HL-60 (cell line): Measurements from ENCODE around the gene ZBTB34.

Experiments used
- DNase-seq, 2 experiments: peaks; one replicate each; pipeline ENCODE4 v3.0.0-alpha.2; 2010 to 2020; ENCODE audit warnings: low read depth in 1 of 2, low spot score in 1 of 2
- H3K27ac ChIP-seq: fragments of 250-450 bp; sonication (Bioruptor Pico); replicated peaks from 2 replicates; pipeline ENCODE4 v1.5.1; 2020; ENCODE audit warnings: mild to moderate bottlenecking, moderate library complexity
- H3K27me3 ChIP-seq: fragments of 250-450 bp; sonication (Bioruptor Pico); 2 replicates; pipeline ENCODE4 v1.5.1; 2021; ENCODE audit warnings: mild to moderate bottlenecking, moderate library complexity; ENCODE audit not compliant: insufficient read depth, poor library complexity, severe bottlenecking
- H3K4me3 ChIP-seq: replicated peaks from 2 replicates; pipeline ENCODE4 v1.5.1; 2011; ENCODE audit warnings: mild to moderate bottlenecking, control low read depth, low read length; ENCODE audit not compliant: insufficient read depth
- CTCF ChIP-seq: IDR thresholded peaks from one replicate; pipeline ENCODE4 v1.5.1; 2011; ENCODE audit warnings: low read length, control low read depth, inconsistent platforms; ENCODE audit not compliant: insufficient read depth
- GABPA ChIP-seq: IDR thresholded peaks from 2 replicates; pipeline ENCODE4 v1.6.1; 2012; ENCODE audit warnings: low read depth
- POLR2AphosphoS5 ChIP-seq: IDR thresholded peaks from 2 replicates; pipeline ENCODE4 v1.6.1; 2012; ENCODE audit warnings: low read depth
- REST ChIP-seq: IDR thresholded peaks from 2 replicates; pipeline ENCODE4 v1.6.1; 2012; ENCODE audit warnings: low read depth; ENCODE audit not compliant: insufficient replicate concordance
- SPI1 ChIP-seq: IDR thresholded peaks from 2 replicates; pipeline ENCODE4 v1.6.1; 2012; ENCODE audit warnings: low read depth, mild to moderate bottlenecking, borderline replicate concordance

Gene ZBTB34

GRCh38 chr9:126833020-126833419 lies 27.4 kb upstream of the ZBTB34 start:
- DNase-seq, result no peak
- TF ChIP-seq CTCF (no peak), REST (no peak), SPI1 (no peak), POLR2AphosphoS5 (no peak), GABPA (no peak)
- Histone ChIP-seq H3K27ac (no peak overlapping the region), H3K4me3 (no peak overlapping the region), H3K27me3 (no peaks in the 10 kb centered on the region)

GRCh38 chr9:126833710-126834345 lies 26.6 kb upstream of the ZBTB34 start:
- Histone ChIP-seq H3K27me3 (no peaks in the 10 kb centered on the region), H3K4me3 (no peak overlapping the region), H3K27ac (no peak overlapping the region)
- no peak for DNase-seq
- TF ChIP-seq GABPA, result no peak

GRCh38 chr9:126834672-126835071 lies 25.8 kb upstream of the ZBTB34 start:
- no peak for TF ChIP-seq SPI1
- no peak for TF ChIP-seq POLR2AphosphoS5
- TF ChIP-seq GABPA, result no peak
- TF ChIP-seq REST, result no peak
- no peak for TF ChIP-seq CTCF
- DNase-seq, result no peak
- Histone ChIP-seq H3K27ac (no peak overlapping the region), H3K27me3 (no peaks in the 10 kb centered on the region), H3K4me3 (no peak overlapping the region)

- Histone ChIP-seq H3K27me3 (no peaks in the 10 kb centered on the region), H3K27ac (no peak overlapping the region), H3K4me3 (no peak overlapping the region)
- TF ChIP-seq GABPA (no peak), CTCF (no peak), SPI1 (no peak), REST (no peak), POLR2AphosphoS5 (no peak)
- DNase-seq, result no peak
Measured at GRCh38 chr9:126836216-126836615, 24.2 kb upstream of the ZBTB34 start.
